GM18502 (cell line): ENCODE measurements around the gene TSC22D4.
"Not testable (repeated sequence)": the region's sequence is repeated elsewhere in the genome, so short reads cannot be mapped to it uniquely, and the experiment has no call there.

ENCODE experiments used
- ATAC-seq: cut with Tn5 transposase; IDR thresholded peaks from one replicate; pipeline ENCODE4 v1.9.1; 2021; ENCODE audit warnings: mild to moderate bottlenecking; ENCODE audit not compliant: unreplicated experiment, poor library complexity

The TSC22D4 gene

DNA sequence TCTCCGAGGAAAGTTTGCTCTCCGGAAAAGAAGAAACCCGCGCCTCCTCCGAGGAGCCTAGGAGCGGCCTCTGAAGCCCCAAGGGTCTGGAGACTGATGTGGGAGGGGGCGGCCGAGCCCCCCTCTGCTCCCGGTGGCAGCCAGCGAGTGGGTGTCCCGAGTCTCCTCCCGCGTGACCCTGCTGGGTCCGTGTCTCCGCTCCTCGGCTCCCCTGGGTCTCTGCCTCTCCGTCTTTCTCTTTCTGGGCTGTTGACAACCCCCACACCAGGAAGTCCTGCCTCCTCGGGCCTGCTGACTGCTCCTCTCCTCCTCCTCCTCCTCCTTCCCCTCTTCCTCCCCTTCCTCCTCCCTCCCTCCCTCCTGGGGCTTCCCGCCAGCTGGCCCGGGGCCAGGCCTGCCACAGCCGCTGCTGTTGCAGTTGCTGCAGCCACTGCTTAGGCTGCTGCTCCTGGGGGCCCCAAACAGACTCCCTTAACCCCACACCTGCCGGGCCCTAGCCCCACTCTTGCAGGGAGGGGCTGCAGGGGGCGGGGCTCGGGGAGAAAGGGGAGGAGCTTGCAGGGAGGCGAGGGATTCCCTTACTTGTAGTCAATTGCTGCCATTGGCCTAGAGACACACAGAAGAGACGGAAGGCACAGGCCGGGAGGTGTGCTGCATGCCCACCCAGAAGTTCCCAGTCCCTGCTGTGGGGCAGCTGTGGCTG lies at the start of gene TSC22D4:
Gene TSC22D4 (minus strand): TSS at position 257 of the 703 bp plus-strand sequence. CDS start 1,176 bp downstream, outside the sequence.
- ATAC-seq = peak; percentile 59

DNA sequence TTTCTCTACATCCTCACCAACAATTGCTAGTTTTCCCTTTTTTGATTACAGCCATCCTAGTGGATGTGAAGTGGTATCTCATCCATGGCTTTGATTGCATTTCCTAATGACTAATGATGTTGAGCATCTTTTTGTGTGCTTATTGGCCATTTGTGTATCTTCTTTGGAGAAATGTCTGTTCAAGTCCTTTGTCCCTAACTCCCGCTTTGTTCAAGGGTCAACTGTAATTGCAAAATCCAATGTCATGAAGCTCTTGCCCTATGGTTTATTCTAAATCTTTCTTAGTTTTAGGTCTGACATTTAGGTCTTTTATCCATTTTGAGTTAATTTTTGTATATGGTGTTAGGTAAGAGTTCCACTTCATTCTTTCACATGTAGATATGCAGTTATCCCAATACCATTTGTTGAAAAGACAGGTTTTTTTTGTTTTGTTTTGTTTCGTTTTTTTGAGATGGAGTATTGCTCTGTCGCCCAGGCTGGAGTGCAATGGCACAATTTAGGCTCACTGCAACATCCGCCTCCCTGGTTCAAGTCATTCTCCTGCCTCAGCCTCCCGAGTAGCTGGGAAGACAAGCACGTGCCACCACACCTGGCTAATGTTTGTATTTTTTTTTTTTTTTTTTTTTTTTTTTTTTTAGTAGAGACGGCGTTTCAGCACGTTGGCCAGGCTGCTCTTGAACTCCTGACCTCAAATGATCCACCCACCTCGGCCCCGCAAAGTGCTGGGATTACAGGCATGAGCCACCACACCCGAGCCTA lies 49.3 kb upstream of the TSC22D4 start:
- ATAC-seq = not testable (repeated sequence)

- not testable (repeated sequence) for ATAC-seq
Measured at GRCh38 chr7:100523192-100523591, 44.2 kb upstream of the TSC22D4 start.

GRCh38 chr7:100521909-100522593 lies 43.0 kb upstream of the TSC22D4 start:
- ATAC-seq = not testable (repeated sequence)

- ATAC-seq = no peak
Measured at GRCh38 chr7:100521076-100521475, 42.1 kb upstream of the TSC22D4 start.

DNA sequence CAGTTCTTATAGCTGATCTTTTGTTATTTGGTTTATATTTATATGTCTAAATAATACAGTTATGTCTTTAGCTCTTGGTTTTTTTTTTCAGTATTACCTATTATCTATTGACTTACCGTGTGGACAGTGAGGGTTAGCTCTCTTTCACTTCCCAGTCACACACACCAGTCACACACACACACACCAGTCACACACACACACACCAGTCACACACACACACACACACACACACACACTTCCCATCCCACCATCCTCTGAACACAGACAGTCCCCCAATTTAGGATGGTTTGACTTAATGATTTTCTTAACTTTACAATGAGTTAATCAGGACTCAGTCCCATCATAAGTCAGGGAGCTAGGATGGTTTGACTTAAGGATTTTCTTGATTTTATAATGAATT lies 41.1 kb upstream of the TSC22D4 start:
- ATAC-seq = no peak

- ATAC-seq = no peak
Measured at GRCh38 chr7:100519580-100519979, 40.6 kb upstream of the TSC22D4 start.

GRCh38 chr7:100517305-100517704 lies 38.3 kb upstream of the TSC22D4 start:
- ATAC-seq = no peak

DNA sequence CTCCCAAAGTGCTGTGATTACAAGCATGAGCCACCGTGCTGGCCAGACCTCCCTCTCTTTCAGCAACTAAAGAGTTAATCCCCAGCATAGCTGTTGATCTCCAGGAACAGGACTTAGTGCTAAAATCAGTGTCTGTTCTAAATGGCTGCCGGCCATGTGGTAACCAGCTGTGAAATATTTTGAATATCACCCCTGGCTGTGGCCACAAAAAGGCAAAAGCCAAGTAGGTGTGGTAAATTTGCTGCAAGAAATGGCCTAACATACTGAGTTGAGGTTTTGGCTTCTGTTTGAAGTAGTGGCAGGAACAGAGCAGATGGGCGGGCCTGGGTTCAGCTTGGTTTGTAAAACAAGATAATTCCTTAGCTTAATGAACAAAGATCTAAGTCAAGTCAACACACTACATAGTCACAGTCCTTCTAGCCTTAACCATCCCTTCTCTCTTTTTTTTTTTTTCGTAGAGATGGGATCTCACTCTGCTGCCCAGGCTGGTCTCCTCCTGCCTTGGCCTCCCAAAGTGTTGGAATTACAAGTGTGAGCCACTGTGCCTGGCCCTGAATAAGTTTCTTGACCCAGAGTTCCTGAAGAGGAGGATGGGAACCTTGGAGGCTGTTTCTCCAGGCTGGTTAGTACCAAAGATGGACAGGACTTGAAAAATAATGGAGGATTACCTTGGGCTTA lies 37.3 kb upstream of the TSC22D4 start:
- peak; percentile 60 for ATAC-seq

DNA sequence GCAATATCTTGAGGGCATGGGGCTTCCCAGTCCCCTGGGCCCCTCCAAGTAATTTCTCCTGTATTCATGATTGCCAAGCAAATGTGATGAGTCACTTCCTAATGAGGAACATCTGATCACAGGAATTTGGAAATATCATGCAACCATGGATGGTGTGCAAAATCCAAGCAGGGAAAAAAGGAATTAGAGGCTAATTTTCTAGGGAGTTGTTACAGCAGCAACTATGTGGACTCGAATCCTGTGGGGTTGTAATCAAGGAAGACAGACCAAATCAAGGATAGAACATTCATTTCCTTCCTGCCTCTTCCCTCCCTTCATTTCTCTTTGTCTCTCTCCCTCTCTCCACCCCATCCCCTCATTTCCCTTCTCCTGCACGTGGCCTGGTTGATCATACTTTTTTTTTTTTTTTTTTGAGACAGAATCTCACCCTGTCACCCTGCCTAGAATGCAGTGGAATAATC lies 36.1 kb upstream of the TSC22D4 start:
- ATAC-seq = no peak

GRCh38 chr7:100513212-100513810 lies 34.3 kb upstream of the TSC22D4 start:
- ATAC-seq = no peak

- no peak for ATAC-seq
Measured at GRCh38 chr7:100510437-100511239, 31.6 kb upstream of the TSC22D4 start.

DNA sequence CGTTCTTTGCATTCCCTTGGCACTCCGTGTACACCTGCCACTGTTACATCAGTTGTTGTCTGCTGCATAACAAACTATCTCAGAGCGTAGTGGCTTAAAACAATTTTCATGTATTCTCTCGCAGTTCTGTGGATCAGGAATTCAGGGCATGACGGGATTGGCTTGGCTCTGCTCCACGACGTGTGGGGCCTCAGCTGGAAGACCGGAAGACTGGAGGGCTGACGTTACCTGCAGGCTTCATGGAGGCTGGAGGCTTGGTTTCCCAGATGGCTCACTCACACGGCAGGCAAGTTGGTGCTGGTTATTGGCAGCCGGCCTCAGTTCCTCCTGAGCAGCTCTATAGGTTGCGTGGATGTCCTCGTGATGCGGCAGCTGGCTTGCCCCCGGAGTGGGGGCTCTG lies 30.2 kb upstream of the TSC22D4 start:
- no peak for ATAC-seq

- ATAC-seq = no peak
Measured at GRCh38 chr7:100506356-100506923, 27.4 kb upstream of the TSC22D4 start.

DNA sequence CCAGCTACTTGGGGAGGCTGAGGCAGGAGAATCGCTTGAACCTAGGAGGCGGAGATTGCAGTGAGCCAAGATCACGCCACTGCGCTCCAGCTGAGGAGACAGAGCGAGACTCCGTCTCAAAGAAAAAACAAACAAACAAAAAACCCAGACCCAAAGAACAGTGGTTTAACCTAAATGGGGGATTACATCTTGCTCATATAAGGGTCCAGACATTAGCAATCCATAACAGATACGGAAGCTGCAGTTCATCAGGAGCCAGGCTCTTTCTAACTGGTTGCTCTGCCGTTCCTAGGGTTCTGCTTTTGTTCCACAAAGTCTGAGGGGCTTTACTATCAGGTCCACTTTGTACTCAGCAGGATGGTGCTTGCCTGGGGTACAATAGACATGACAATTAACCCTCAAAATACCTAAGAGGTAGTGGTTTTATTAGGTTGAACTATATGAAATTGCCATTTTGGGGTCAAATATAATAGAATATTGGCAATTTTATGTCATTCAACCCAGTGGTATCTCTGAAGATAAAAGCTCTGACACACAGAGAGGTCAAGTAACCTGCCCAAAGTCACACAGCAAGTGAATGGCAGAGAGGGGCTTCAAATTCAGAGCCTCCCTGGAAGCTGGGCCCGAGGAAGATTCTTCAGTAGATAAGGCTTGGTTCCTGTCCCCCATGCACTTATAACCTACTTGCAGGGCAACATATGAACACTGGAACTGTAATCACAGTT lies 26.0 kb upstream of the TSC22D4 start:
- ATAC-seq = no peak

DNA sequence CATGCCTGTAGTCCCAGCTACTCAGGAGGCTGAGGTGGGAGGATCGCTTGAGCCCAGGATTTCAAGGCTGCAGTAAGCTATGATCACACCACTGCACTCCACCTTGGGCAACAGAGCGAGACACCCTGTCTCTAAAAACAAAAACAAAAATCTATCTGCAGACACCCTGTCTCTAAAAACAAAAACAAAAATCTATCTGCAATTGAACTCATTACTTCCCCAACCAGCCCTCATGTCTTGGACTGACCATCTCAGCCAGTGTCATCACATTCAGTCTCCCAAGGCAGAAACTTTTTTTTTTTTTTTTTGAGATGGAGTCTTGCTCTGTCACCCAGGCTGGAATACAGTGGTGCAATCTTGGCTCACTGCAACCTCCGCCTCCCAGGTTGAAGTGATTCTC lies 25.0 kb upstream of the TSC22D4 start:
- not testable (repeated sequence) for ATAC-seq

GRCh38 chr7:100500743-100501142 lies 21.7 kb upstream of the TSC22D4 start:
- not testable (repeated sequence) for ATAC-seq

- no peak for ATAC-seq
Measured at GRCh38 chr7:100496509-100496908, 17.5 kb upstream of the TSC22D4 start.
